22Rv1 (cell line): ENCODE measurements around the gene AGT.

Experiments used
- H3K27ac ChIP-seq: fragments of 450-650 bp; 2 replicates; pipeline ENCODE4 v1.5.1; 2017
- ZFX ChIP-seq: fragments of 450-650 bp; IDR thresholded peaks from 2 replicates; pipeline ENCODE4 v1.6.1; 2017; ENCODE audit warnings: antibody characterized with exemption, borderline replicate concordance
- TF ChIP-seq, protein P1 (sequence below): fragments of 450-650 bp; IDR thresholded peaks from 2 replicates; pipeline ENCODE4 v1.5.1; 2017; ENCODE audit warnings: mild to moderate bottlenecking

Gene AGT

DNA sequence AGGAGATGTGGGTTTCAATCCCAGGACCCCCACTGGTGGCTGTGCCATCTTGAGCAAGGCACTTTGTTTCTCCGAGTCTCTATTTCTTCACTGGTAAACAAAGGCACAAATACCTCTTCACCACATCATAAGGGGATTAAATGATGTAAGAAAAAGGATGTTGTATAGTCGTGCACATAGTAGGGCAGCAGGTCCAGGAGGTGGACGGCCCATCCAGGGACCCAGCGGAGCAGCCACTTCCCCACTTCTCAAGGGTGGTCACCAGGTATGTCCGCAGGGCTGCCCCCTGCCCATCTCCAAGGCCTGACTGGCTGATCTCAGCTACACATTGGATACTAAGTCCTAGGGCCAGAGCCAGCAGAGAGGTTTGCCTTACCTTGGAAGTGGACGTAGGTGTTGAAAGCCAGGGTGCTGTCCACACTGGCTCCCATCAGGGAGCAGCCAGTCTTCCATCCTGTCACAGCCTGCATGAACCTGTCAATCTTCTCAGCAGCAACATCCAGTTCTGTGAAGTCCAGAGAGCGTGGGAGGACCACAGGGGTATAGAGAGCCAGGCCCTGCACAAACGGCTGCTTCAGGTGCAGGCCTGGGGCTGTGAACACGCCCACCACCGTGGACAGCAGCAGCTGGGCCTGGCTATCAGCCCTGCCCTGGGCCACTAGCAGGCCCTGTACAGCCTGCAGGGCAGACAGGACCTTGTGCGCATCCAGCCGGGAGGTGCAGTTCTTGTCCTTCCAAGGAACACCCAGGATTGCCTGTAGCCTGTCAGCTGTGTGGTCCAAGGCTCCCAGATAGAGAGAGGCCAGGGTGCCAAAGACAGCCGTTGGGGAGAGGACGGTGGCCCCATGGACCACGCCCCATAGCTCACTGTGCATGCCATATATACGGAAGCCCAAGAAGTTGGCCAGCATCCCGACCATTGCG lies 4.0 kb downstream of the AGT start:
- TF ChIP-seq ZFX = no peak
- TF ChIP-seq, protein P1, sequence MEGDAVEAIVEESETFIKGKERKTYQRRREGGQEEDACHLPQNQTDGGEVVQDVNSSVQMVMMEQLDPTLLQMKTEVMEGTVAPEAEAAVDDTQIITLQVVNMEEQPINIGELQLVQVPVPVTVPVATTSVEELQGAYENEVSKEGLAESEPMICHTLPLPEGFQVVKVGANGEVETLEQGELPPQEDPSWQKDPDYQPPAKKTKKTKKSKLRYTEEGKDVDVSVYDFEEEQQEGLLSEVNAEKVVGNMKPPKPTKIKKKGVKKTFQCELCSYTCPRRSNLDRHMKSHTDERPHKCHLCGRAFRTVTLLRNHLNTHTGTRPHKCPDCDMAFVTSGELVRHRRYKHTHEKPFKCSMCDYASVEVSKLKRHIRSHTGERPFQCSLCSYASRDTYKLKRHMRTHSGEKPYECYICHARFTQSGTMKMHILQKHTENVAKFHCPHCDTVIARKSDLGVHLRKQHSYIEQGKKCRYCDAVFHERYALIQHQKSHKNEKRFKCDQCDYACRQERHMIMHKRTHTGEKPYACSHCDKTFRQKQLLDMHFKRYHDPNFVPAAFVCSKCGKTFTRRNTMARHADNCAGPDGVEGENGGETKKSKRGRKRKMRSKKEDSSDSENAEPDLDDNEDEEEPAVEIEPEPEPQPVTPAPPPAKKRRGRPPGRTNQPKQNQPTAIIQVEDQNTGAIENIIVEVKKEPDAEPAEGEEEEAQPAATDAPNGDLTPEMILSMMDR = no peak

DNA sequence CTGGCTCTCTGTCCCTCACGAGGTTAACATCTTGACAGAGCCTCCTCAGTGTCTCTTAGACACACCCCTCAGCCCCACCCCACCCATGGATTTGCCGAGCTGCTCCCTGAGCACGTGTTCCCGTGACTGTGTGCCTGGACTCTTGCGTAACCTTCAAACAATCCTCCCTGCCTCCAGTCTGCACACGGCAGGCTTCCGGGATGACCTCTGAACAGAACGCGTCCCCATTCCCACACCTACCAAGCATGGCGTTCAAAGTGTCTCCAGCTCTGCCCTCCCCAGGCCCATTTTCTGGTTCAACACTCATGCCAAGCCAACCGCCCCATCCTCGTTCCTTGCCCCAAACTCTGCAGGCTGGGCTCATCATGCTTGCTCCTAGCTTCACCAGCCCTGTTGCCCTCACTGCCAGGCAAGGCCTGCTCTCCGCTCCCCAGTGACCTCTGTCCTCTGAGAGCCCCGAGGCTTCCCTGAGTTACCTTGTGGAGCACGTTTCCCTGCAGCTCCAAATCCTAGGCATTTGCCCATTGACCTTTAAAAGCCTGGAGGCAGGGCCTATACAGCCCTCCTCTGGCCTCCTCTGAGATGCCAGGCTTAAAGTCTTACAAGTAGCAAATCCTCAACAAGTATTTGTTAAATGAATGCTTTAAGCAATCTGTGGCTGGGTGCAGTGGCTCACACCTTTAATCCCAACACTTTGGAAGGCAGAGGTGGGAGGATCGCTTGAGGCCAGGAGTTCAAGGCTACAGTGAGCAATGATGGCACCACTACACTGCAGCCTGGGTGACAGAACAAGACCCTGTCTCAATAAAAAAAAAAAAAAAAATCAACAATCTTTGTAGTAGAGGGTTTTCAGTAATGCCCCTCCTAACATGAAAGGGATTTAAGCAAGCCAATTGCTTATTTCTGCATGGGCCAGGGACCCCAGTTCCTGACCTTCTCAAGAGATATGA lies 5.0 kb downstream of the AGT start:
- TF ChIP-seq ZFX = no peak
- TF ChIP-seq, protein P1 = no peak
- no peak overlapping the region for H3K27ac ChIP-seq

More for the DNA sequence above, 4.0 kb downstream of the AGT start:
- no peak overlapping the region for H3K27ac ChIP-seq

DNA sequence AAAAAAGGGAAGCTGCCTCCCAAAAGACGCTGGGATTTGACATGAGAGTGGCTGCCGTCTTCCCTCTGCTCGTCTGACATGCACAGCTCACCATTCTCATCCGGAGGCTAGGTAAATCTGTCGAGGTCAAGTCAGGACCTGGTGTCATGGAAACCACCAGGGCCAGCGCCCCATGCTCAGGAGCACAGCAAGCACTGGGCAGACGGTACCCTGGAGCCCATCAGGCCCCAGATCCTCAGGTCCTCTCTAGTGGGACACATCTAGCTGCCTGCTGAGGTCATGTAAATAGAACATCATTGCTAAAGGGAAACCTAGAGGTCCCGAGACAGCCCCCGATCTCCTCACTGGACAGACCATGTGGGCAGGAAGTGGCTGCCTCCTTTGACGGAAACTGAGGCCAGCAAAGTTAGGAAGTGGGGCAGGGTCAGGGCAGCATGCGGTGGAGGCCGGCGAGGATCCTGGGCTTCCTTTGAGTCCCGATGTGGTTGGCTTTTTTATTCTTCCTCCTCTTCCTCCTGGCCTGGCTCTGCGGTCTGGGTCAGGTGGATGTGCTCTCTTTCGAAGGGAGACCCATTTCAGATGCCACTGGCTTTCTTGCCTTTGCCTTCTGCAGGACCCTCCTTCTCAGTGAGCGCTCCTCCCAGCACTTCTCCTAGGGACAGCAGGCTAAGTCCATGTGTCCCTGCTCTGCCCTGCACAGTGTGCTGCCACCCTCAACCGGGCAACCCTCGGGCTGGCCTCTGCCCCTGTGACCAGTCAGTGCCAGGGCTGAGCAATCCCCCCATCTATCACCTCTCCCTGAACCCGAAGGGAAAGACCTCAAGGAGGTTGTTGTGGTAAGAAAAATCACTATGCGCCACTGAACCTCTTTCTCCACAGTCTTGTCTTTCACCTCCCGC lies 5.9 kb downstream of the AGT start:
- TF ChIP-seq, protein P1 = no peak
- H3K27ac ChIP-seq = no peak overlapping the region

DNA sequence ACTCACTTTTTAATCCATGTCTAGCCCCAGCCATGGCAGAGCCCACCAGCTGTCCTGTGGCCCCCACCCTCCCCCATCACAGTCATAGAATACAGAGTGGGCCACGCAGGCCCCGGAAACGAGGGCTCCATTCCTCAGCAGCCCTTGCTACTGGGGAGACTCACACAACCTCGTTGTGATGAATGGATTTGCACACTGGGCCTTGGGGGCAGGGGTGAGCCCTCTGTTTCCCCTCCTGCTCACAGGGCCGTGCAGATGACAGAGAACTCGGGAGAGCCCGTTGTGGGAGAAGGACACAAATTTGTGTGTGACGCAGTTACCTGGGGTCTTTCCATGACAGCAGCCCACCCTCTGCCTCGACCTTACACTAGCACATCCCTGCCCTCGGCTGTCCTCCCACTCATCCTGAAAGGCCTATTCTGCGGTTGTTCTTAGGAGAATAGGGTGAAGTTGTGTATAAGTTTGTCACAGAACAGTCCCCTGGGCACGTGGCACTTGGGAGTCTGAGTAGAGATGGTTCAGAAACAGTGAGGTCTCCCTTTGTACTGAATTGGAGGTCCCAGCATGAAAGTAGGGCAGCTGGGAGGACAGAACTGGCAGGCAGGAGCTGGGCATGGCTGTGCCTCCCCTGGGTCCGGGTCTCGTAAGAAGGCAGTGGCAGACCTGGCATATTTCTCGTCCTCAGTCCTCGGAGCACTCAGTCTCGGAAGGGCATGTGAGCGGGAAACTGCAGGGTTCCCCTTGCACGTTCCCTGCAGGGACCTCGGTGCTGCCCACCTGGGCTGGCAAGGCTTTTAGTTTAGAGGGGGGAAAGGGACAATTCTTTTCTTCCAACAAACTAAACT lies 6.8 kb downstream of the AGT start:
- H3K27ac ChIP-seq = no peak overlapping the region
- TF ChIP-seq ZFX = no peak
- TF ChIP-seq, protein P1 = no peak

GRCh38 chr1:230706020-230706699 lies 7.8 kb downstream of the AGT start:
- TF ChIP-seq ZFX = no peak
- TF ChIP-seq, protein P1 = no peak
- H3K27ac ChIP-seq = no peak overlapping the region
